Measurements from ENCODE around the gene TRPV6.

TRPV6 gene

DNA sequence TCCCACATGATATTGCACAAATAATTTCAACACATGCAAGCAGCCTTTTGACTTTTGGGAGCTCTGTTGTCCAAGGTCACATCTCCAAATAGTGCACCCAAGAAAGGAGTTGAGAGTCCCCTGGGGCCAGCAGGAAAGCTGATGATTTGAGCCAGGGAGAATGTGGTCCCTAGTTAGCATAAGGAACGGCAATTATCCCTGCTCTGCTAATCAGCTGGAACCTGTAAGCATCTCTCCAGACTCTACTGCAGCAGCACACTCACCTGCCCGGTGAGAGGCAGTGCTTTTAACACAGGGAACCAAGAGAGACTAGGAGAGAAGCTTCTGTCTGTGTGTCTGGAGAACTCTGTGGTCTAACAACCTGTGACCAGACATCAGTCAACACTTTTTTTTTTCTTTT is 31.0 kb upstream of the TRPV6 start:
- TF ChIP-seq CTCF (IDR thresholded peaks at IDR 0.05; ENCODE audit: control insufficient read depth, extremely low read depth, insufficient read depth) = no peak
- no peak for DNase-seq (ENCODE audit: low read depth)

DNA sequence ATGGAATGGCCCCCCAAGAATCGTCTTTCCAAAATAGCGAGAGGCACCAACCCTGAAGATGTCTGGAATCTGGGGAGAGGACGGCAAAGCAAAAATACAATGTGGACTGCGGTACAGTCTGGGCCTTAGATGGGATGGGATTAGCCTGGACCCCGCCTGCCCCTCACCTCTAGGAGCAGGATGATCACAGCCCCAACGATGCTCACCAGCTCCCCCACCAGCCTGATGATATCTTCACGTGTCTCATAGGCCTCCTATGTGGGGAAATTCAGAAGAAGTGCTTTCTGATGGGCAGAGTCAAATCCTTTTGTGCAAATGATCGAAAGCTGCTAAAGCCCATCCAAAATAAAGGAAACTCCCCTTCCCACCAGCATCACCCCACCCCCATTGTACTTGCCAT is 29.8 kb upstream of the TRPV6 start:
- DNase-seq (ENCODE audit: low read depth) = no peak
- no peak overlapping the region for H3K4me3 ChIP-seq (ENCODE audit: low read depth, low read length)
- no peak for TF ChIP-seq CTCF (IDR thresholded peaks at IDR 0.05; ENCODE audit: control insufficient read depth, extremely low read depth, insufficient read depth)

More for the DNA sequence above, 31.0 kb upstream of the TRPV6 start:
- H3K4me3 ChIP-seq (ENCODE audit: low read depth, low read length) = no peak overlapping the region

DNA sequence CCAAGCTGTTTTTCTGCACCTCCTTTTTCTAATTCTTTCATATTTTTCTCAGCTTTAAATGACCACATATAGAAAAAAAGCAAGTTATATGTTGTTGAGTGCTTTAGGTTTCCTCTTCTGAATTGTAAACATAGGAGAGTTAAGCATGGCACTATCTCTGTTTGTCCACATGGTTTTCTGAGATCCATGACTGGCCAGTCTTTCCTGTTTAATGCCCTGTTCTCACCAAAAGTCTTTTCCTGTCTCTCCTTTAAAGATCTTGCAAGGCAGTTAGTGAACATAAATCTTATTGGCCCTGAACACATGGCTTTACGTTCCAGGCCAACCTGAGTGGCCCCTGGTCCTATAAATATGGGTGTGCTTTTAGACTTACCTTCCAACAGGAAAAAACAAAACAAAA is 28.6 kb upstream of the TRPV6 start:
- no peak for DNase-seq (ENCODE audit: low read depth)
- H3K4me3 ChIP-seq (ENCODE audit: low read depth, low read length) = no peak overlapping the region
- TF ChIP-seq CTCF (IDR thresholded peaks at IDR 0.05; ENCODE audit: control insufficient read depth, extremely low read depth, insufficient read depth) = no peak

GRCh38 chr7:142913566-142913965 is 28.0 kb upstream of the TRPV6 start:
- no peak for TF ChIP-seq CTCF (IDR thresholded peaks at IDR 0.05; ENCODE audit: control insufficient read depth, extremely low read depth, insufficient read depth)
- H3K4me3 ChIP-seq (ENCODE audit: low read depth, low read length) = no peak overlapping the region
- no peak for DNase-seq (ENCODE audit: low read depth)

DNA sequence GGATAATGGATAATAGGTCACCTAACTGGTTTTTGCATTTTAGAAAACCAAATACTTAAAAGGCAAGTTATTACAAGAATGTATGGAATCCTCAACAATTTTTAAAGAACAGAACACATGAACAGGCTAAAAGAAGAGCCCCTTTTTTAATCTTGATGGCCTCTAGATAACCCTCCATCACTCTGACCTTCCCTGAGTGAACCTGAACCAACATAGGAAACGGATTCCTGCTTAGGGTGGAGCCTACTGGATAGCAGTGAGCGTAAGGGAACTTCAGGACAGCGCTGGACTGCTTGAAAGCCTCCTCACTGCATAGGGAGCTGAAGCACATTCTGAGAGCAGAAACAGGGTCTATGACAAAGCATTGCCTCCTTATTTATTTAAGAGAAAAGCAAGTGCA is 27.5 kb upstream of the TRPV6 start:
- no peak for TF ChIP-seq CTCF (IDR thresholded peaks at IDR 0.05; ENCODE audit: control insufficient read depth, extremely low read depth, insufficient read depth)
- H3K4me3 ChIP-seq (ENCODE audit: low read depth, low read length) = no peak overlapping the region
- DNase-seq (ENCODE audit: low read depth) = no peak

DNA sequence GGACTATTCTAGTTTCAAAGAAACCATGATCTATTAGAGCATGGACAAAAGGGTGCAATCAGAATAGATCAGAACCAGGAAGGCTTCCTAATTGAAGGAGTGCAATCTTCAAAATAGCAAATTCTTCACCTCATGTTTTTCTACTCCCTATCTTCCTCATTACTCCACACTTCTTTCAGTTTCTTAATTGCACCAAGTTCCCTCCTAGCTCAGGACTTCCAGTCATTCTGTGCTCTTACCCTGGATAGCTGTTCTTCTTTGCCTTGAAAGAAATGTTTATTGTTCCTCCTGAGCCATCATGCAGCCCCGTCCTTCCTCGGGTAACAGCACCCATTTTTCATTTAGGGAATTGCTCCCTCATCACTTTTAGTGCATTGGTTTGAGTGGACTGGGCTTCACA is 24.9 kb upstream of the TRPV6 start:
- no peak for TF ChIP-seq CTCF (IDR thresholded peaks at IDR 0.05; ENCODE audit: control insufficient read depth, extremely low read depth, insufficient read depth)
- no peak overlapping the region for H3K4me3 ChIP-seq (ENCODE audit: low read depth, low read length)
- no peak for DNase-seq (ENCODE audit: low read depth)

- no peak overlapping the region for H3K4me3 ChIP-seq (ENCODE audit: low read depth, low read length)
- no peak for DNase-seq (ENCODE audit: low read depth)
- TF ChIP-seq CTCF (IDR thresholded peaks at IDR 0.05; ENCODE audit: control insufficient read depth, extremely low read depth, insufficient read depth) = no peak
Observed at GRCh38 chr7:142910031-142910433, 24.5 kb upstream of the TRPV6 start.

Measured in LNCaP clone FGC (cell line).